PFSK-1 (cell line): ENCODE data around the gene USP49.

Source experiments
- POLR2AphosphoS5 ChIP-seq: IDR thresholded peaks from 2 replicates; pipeline ENCODE4 v1.6.1; 2012; ENCODE audit warnings: low read depth, mild to moderate bottlenecking, control low read depth, low read length, moderate library complexity
- TAF1 ChIP-seq: IDR thresholded peaks from 2 replicates; pipeline ENCODE4 v1.6.1; 2012; ENCODE audit warnings: low read length, control low read depth, borderline replicate concordance; ENCODE audit not compliant: insufficient read depth
- TF ChIP-seq, protein P1 (sequence below), 2 experiments: IDR thresholded peaks; 2 replicates each; pipeline versions ENCODE4 v1.6.1 to v1.8.0; 2011 to 2012; ENCODE audit warnings: low read depth in 2 of 2, low read length in 2 of 2, control low read depth in 1 of 2, inconsistent platforms in 1 of 2, mild to moderate bottlenecking in 1 of 2, moderate library complexity in 1 of 2; ENCODE audit not compliant: insufficient read depth in 1 of 2

DNA sequence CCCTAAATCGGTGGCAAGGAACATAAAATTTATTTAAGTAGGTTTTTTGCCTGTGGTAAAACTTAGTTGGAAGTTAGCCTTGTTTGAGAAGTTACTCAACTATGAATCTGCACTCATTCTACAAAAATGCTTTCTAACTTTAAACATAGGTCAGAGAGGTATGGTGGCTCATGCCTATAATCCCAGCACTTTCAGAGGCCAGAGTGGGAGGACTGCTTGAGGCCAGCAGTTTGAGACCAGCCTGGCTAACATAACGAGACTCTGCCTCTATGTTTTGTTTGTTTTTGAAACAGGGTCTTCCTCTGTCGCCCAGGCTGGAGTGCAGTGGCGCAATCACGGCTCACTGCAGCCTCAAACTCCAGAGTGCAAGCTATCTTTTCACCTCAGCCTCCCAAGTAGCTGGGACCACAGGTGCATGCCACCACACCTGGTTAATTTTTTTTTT lies 16.2 kb downstream of the USP49 start:
- TF ChIP-seq, protein P1, sequence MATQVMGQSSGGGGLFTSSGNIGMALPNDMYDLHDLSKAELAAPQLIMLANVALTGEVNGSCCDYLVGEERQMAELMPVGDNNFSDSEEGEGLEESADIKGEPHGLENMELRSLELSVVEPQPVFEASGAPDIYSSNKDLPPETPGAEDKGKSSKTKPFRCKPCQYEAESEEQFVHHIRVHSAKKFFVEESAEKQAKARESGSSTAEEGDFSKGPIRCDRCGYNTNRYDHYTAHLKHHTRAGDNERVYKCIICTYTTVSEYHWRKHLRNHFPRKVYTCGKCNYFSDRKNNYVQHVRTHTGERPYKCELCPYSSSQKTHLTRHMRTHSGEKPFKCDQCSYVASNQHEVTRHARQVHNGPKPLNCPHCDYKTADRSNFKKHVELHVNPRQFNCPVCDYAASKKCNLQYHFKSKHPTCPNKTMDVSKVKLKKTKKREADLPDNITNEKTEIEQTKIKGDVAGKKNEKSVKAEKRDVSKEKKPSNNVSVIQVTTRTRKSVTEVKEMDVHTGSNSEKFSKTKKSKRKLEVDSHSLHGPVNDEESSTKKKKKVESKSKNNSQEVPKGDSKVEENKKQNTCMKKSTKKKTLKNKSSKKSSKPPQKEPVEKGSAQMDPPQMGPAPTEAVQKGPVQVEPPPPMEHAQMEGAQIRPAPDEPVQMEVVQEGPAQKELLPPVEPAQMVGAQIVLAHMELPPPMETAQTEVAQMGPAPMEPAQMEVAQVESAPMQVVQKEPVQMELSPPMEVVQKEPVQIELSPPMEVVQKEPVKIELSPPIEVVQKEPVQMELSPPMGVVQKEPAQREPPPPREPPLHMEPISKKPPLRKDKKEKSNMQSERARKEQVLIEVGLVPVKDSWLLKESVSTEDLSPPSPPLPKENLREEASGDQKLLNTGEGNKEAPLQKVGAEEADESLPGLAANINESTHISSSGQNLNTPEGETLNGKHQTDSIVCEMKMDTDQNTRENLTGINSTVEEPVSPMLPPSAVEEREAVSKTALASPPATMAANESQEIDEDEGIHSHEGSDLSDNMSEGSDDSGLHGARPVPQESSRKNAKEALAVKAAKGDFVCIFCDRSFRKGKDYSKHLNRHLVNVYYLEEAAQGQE (IDR thresholded peaks at IDR 0.05; ENCODE audit: insufficient read depth in 1 of 2, low read depth in 2 of 2, low read length in 2 of 2) = no peak
- TF ChIP-seq POLR2AphosphoS5 = no peak
- no peak for TF ChIP-seq TAF1
